Mammary epithelial cell (primary cell): ENCODE results near the gene CA6.

ENCODE experiments used
- EZH2 ChIP-seq: IDR thresholded peaks from 2 replicates; pipeline ENCODE4 v1.6.1; 2012; ENCODE audit warnings: low read length, inconsistent platforms, borderline replicate concordance
- TF ChIP-seq, protein P1 (sequence below), 2 donors: IDR thresholded peaks in 1 of 2; conservative IDR thresholded peaks in 1 of 2; 2 replicates each; pipeline ENCODE4 v1.5.1; 2011 to 2012; ENCODE audit warnings: inconsistent platforms in 2 of 2, low read length in 2 of 2, mild to moderate bottlenecking in 2 of 2, control low read depth in 1 of 2, low read depth in 1 of 2; ENCODE audit not compliant: insufficient read depth in 1 of 2; ENCODE audit errors: extremely low read depth in 1 of 2

DNA sequence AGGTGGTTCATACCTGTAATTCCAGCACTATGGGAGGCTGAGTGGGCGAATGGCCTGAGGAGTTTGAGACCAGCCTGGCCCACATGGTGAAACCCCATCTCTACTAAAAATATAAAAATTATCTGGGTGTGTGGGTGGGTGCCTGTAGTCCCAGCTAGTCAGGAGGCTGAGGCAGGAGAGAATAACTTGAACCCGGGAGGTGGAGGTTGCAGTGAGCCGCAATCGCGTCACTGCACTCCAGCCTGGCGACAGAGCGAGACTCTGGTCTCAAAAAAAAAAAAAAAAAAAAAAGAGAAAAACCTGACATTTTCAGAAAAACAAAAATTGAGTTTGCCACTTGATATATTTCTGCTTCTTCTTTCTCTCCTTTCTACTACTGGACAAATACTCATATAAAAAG is 24.3 kb downstream of the CA6 start:
- TF ChIP-seq, protein P1, sequence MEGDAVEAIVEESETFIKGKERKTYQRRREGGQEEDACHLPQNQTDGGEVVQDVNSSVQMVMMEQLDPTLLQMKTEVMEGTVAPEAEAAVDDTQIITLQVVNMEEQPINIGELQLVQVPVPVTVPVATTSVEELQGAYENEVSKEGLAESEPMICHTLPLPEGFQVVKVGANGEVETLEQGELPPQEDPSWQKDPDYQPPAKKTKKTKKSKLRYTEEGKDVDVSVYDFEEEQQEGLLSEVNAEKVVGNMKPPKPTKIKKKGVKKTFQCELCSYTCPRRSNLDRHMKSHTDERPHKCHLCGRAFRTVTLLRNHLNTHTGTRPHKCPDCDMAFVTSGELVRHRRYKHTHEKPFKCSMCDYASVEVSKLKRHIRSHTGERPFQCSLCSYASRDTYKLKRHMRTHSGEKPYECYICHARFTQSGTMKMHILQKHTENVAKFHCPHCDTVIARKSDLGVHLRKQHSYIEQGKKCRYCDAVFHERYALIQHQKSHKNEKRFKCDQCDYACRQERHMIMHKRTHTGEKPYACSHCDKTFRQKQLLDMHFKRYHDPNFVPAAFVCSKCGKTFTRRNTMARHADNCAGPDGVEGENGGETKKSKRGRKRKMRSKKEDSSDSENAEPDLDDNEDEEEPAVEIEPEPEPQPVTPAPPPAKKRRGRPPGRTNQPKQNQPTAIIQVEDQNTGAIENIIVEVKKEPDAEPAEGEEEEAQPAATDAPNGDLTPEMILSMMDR (conservative IDR thresholded peaks at IDR 0.05 in 1 of 2, IDR thresholded peaks at IDR 0.05 in 1 of 2; ENCODE audit: extremely low read depth in 1 of 2, insufficient read depth in 1 of 2, low read depth in 1 of 2, low read length in 2 of 2), result no peak
- TF ChIP-seq EZH2, result no peak
